Natural killer cell treated with Interleukin-12 subunit alpha and Interleukin-12 subunit beta and Interleukin-15 and Interleukin-18, amount 100 ng/mL, for 72 hours (primary cell): ENCODE data around the gene OR2T8. TPM values are rescaled to one million over a fixed set of nuclear protein-coding genes. Genes with fewer than 3 reads are reported as not detected.
"Not testable (repeated sequence)": the region's sequence is repeated elsewhere in the genome, so short reads cannot be mapped to it uniquely, and the experiment has no call there.

Source experiments
- ATAC-seq, 2 donors: fragments of 150-1000 bp; cut with Tn5 transposase in 1 of 2; sonication (Bioruptor Pico), chemical (Tn5 transposase) in 1 of 2; 2 replicates each; pipeline ENCODE4 v1.10.0; 2021
- DNase-seq: peaks from one replicate; pipeline ENCODE4 v3.0.0; 2022; ENCODE audit warnings: low spot score
- H3K27ac Mint-ChIP-seq, 2 donors: 1 replicate in 1 of 2; 2 replicates in 1 of 2; pipeline ENCODE4 v1.8.0; 2022; ENCODE audit warnings: mixed read lengths in 2 of 2, mild to moderate bottlenecking in 1 of 2, moderate library complexity in 1 of 2
- H3K27me3 Mint-ChIP-seq, 2 donors: 1 replicate in 1 of 2; 2 replicates in 1 of 2; pipeline ENCODE4 v1.8.0; 2022; ENCODE audit warnings: mixed read lengths in 2 of 2
- H3K36me3 Mint-ChIP-seq: one replicate; pipeline ENCODE4 v1.8.0; 2022; ENCODE audit warnings: mixed read lengths
- H3K4me1 Mint-ChIP-seq, 2 donors: 1 replicate in 1 of 2; 2 replicates in 1 of 2; pipeline ENCODE4 v1.8.0; 2022; ENCODE audit warnings: low read depth in 2 of 2, mixed read lengths in 2 of 2, mild to moderate bottlenecking in 1 of 2
- H3K4me3 Mint-ChIP-seq: one replicate; pipeline ENCODE4 v1.8.0; 2022; ENCODE audit warnings: mixed read lengths
- H3K9me3 Mint-ChIP-seq: 2 replicates; pipeline ENCODE4 v1.8.0; 2022; ENCODE audit warnings: mixed read lengths
- total RNA-seq, 2 donors: library from RNA; stranded (reverse); gene quantifications; one replicate each; pipeline ENCODE4 v1.2.3, GENCODE V29; 2022

Gene OR2T8
- total RNA-seq, 2 donors from 2014 or later = not detected

DNA sequence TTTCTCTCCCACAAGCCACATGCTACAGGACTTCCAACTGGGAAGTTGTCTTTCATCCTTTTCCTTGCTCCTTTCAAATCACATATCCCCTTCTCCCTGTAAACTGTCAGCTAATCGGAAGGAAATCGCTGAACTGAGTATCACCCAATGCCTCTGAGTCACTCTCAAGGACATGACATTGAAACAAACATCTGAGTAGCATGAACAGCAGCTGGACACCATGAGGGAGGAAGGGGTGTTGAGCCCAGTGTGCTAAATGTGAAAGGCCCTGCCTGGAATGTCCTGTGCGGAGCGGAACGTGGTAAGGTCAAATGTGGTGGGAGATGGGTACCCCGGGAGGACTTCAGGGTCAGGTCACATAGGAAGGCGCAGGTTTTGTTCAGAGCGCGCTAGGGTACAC is 4.8 kb downstream of the OR2T8 start, which contains the start of gene OR2AJ1:
OR2AJ1 (plus strand) TSS at position 22 of the 400 bp plus-strand sequence. CDS start 8,880 bp downstream, outside the sequence.
- no peaks in the 10 kb centered on the region for H3K36me3 Mint-ChIP-seq
- H3K27ac Mint-ChIP-seq = no peak within 1 kb of the TSS
- H3K9me3 Mint-ChIP-seq = no peaks in the 10 kb centered on the region
- H3K4me1 Mint-ChIP-seq = no peaks in the 10 kb centered on the region
- no peak within 1 kb of the TSS for H3K4me3 Mint-ChIP-seq
- ATAC-seq (no peak), DNase-seq (no peak)
- H3K27me3 Mint-ChIP-seq = peaks cover under 1 to 9% of the 10 kb centered on the region in 2 donors

GRCh38 chr1:247933989-247934388 is 13.9 kb downstream of the OR2T8 start:
- no peak for ATAC-seq
- no peak overlapping the region for H3K4me3 Mint-ChIP-seq
- peaks cover 2% of the 10 kb centered on the region for H3K9me3 Mint-ChIP-seq
- DNase-seq = no peak
- no peaks in the 10 kb centered on the region for H3K36me3 Mint-ChIP-seq
- H3K4me1 Mint-ChIP-seq = peaks cover 0 to 3% of the 10 kb centered on the region in 2 donors
- peaks cover 6 to 11% of the 10 kb centered on the region in 2 donors for H3K27me3 Mint-ChIP-seq
- no peak overlapping the region for H3K27ac Mint-ChIP-seq

DNA sequence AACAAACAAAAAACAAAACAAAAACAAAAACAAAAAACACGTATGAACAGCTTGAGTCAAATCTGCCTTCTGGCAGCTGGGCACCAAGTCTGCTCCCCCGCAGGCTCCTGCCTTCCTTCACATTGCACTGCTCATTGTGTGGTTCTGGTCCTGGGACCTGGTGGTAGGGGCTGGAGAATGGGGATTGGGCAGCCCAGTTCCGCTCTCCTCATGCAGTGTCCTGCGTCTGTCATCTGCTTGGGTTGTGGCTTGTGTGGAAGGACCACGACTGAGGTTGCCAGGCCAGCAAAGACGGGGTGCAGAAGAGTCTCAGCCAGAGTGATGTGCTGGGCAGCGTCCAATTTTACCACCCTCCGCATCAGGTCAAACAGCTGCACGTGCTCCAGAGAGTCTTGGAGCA is 15.7 kb downstream of the OR2T8 start:
- Mint-ChIP-seq H3K4me3 (no peak overlapping the region), H3K27me3 (peaks cover 4 to 5% of the 10 kb centered on the region in 2 donors), H3K27ac (no peak overlapping the region), H3K36me3 (no peaks in the 10 kb centered on the region), H3K4me1 (peaks cover 0 to 3% of the 10 kb centered on the region in 2 donors), H3K9me3 (peaks cover 2% of the 10 kb centered on the region)
- DNase-seq (no peak), ATAC-seq (no peak)

GRCh38 chr1:247936415-247936814 is 16.4 kb downstream of the OR2T8 start:
- no peak overlapping the region for H3K4me3 Mint-ChIP-seq
- H3K4me1 Mint-ChIP-seq = peaks cover 0 to 3% of the 10 kb centered on the region in 2 donors
- ATAC-seq = no peak
- no peaks in the 10 kb centered on the region for H3K36me3 Mint-ChIP-seq
- peaks cover 0 to 5% of the 10 kb centered on the region in 2 donors for H3K27me3 Mint-ChIP-seq
- peaks cover 2% of the 10 kb centered on the region for H3K9me3 Mint-ChIP-seq
- H3K27ac Mint-ChIP-seq = no peak overlapping the region
- DNase-seq = no peak

DNA sequence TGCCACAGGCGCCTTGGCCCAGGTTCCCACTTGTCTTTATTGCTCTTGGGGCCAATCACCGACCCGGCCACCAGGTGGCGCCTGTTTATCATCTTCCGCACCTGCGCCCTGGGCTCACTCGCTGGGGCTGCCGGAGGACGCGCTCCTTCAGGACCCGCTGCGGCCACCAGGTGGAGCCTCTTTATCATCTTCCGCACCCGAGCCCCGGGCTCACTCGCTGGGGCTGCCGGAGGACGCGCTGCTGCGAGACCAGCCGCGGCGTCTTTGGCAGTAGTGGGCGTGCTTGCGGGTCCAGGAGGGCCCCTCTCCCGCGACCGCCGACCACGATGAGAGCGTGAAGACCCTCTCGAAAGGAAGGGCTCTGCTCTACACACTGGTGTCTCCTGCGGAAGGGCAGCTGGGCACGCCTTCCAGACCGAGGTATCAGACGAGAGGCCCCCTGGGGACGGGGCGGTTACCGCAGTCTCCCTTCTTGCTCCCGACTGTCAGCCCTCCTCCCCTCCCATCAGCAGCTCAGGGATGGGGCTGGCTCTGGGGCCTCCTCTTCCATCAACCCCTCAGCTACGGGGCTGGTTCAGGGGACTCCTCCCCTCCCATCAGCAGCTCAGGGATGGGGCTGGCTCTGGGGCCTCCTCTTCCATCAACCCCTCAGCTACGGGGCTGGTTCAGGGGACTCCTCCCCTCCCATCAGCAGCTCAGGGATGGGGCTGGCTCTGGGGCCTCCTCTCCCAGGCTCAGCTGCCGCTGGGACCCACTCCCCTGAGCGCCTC is 17.1 kb downstream of the OR2T8 start:
- peak; percentile 85 for DNase-seq
- peak overlapping the region; percentile 76 for H3K4me3 Mint-ChIP-seq
- ATAC-seq = peak; percentile 98
- not testable (repeated sequence) for H3K27me3 Mint-ChIP-seq, H3K9me3 Mint-ChIP-seq, H3K36me3 Mint-ChIP-seq, H3K4me1 Mint-ChIP-seq, H3K27ac Mint-ChIP-seq

- Mint-ChIP-seq H3K4me3 (no peak overlapping the region), H3K9me3 (peaks cover 3% of the 10 kb centered on the region), H3K27me3 (peaks cover 0 to 2% of the 10 kb centered on the region in 2 donors), H3K4me1 (no peaks in the 10 kb centered on the region), H3K36me3 (no peaks in the 10 kb centered on the region), H3K27ac (no peak overlapping the region)
- ATAC-seq (no peak), DNase-seq (no peak)
Measured at GRCh38 chr1:247942624-247943023, 22.6 kb downstream of the OR2T8 start.

GRCh38 chr1:247948558-247948957 is 28.5 kb downstream of the OR2T8 start, which contains the start of gene OR2L8:
TSS of gene OR2L8 (plus strand) at chr1:247948858. CDS start at chr1:247948858, 0 bp downstream.
- no peak within 1 kb of the TSS for H3K4me3 Mint-ChIP-seq

GRCh38 chr1:247953408-247953807 is 33.4 kb downstream of the OR2T8 start:
- H3K27me3 Mint-ChIP-seq = no peaks in the 10 kb centered on the region

More at GRCh38 chr1:247948558-247948957, 28.5 kb downstream of the OR2T8 start, which contains the start of gene OR2L8:
- ATAC-seq (no peak), DNase-seq (no peak)
- Mint-ChIP-seq H3K27me3 (no peaks in the 10 kb centered on the region), H3K4me1 (no peaks in the 10 kb centered on the region), H3K36me3 (no peaks in the 10 kb centered on the region), H3K9me3 (peaks cover 3% of the 10 kb centered on the region), H3K27ac (no peak within 1 kb of the TSS)

DNA sequence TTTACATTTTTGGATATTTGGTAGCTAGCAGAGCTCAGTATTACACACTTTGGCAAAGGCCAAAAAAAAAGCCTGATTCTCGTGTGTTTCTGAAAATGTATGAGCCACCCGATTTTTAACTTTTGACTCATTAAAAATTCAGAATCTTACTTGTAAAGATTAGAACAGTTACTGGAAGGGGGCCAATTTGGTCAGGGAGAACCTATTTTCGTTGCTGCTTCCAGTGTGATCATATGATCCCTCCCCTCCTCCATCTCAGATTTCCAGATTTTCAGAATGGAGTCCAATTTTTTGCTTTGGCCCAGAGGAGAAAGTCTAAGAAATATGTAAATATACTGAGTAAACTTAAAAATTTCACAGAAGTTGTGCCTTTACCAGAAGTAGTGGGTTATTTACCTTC is 41.7 kb downstream of the OR2T8 start:
- no peak for DNase-seq
- Mint-ChIP-seq H3K9me3 (peaks cover 18% of the 10 kb centered on the region), H3K27me3 (no peaks in the 10 kb centered on the region), H3K36me3 (peaks cover 9% of the 10 kb centered on the region), H3K27ac (no peak overlapping the region), H3K4me3 (no peak overlapping the region), H3K4me1 (peaks cover 0 to 1% of the 10 kb centered on the region in 2 donors)
- no peak for ATAC-seq

More at GRCh38 chr1:247953408-247953807, 33.4 kb downstream of the OR2T8 start:
- no peak overlapping the region for H3K4me3 Mint-ChIP-seq
- H3K27ac Mint-ChIP-seq = no peak overlapping the region
- peaks cover 9% of the 10 kb centered on the region for H3K36me3 Mint-ChIP-seq
- DNase-seq = no peak
- no peaks in the 10 kb centered on the region for H3K4me1 Mint-ChIP-seq
- no peak for ATAC-seq
- H3K9me3 Mint-ChIP-seq = peaks cover 4% of the 10 kb centered on the region

- H3K4me3 Mint-ChIP-seq = no peak overlapping the region
- no peak overlapping the region for H3K27ac Mint-ChIP-seq
- H3K9me3 Mint-ChIP-seq = peaks cover 18% of the 10 kb centered on the region
- H3K27me3 Mint-ChIP-seq = no peaks in the 10 kb centered on the region
- no peak for DNase-seq
- peaks cover 0 to 4% of the 10 kb centered on the region in 2 donors for H3K4me1 Mint-ChIP-seq
- H3K36me3 Mint-ChIP-seq = peaks cover 2% of the 10 kb centered on the region
- ATAC-seq = peak in 1 of 2 donors; percentile 20
Measured at GRCh38 chr1:247962911-247963588, 43.0 kb downstream of the OR2T8 start.

- DNase-seq (no peak), ATAC-seq (no peak)
- H3K27ac Mint-ChIP-seq = no peak within 1 kb of the TSS
- peaks cover 0 to 4% of the 10 kb centered on the region in 2 donors for H3K4me1 Mint-ChIP-seq
- no peak within 1 kb of the TSS for H3K4me3 Mint-ChIP-seq
- H3K27me3 Mint-ChIP-seq = no peaks in the 10 kb centered on the region
- H3K9me3 Mint-ChIP-seq = peaks cover 15% of the 10 kb centered on the region
- peaks cover 5% of the 10 kb centered on the region for H3K36me3 Mint-ChIP-seq
Measured at GRCh38 chr1:247964933-247965332, 44.9 kb downstream of the OR2T8 start, which contains the start of gene OR2AK2. TSS of gene OR2AK2 (plus strand) at chr1:247965233. CDS start at chr1:247965377, 144 bp downstream.

GRCh38 chr1:247966532-247967204 is 46.6 kb downstream of the OR2T8 start:
- Mint-ChIP-seq H3K27me3 (no peaks in the 10 kb centered on the region), H3K36me3 (peaks cover 6% of the 10 kb centered on the region), H3K27ac (no peak overlapping the region), H3K4me1 (peaks cover 0 to 4% of the 10 kb centered on the region in 2 donors), H3K9me3 (peaks cover 12% of the 10 kb centered on the region), H3K4me3 (no peak overlapping the region)
- ATAC-seq = no peak
- no peak for DNase-seq
